ENCODE results near the gene CTNND2.

Gene CTNND2

DNA sequence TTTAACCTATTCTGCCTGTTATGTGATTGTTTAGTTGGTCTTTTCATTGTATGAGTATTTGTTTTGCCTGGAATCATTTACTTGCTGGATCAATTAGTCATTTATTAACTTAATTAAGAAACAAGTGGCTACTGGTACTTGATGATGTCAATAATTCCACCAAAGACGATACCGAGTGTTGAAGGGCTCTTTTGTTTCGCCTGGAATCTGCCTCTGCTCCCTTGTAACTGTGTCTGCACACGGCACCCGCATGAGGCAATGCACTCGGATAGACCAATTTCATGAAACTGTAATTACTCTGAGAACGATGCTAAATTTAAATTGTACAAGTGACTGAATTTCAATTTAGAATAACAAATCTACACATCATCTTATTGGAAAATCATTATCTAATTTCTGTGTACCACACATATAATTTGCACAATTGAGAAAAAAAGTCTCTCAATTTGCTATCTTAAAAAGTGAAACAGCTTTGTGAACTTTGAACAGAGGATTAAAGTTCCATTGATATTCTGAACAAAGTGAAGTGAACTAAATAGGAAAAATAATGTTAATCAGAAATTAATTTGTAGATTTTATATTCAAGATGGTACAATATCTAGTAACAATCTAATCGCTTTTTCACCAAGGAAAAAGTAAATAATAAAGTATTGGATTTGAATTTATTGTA, 143.2 kb downstream of the CTNND2 start:
- no peak for DNase-seq

DNA sequence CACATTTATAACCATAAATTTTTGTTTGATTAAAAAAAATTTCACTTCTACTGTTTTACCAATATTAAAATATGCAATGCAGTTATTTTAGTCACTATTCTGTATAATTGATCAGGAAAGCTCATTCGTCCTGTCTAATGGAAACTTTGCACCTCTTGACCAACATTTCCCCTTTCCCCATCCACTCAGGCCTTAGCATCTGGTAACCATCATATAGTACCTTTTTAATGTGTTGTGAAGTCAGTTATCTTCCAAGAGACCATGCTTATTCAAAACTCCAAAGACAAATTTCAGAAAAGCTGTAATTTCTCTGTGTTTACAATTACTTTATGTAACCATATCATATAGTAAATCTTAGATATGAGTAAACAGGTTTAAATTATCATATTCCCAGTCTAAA, 145.9 kb downstream of the CTNND2 start:
- DNase-seq, result no peak

DNA sequence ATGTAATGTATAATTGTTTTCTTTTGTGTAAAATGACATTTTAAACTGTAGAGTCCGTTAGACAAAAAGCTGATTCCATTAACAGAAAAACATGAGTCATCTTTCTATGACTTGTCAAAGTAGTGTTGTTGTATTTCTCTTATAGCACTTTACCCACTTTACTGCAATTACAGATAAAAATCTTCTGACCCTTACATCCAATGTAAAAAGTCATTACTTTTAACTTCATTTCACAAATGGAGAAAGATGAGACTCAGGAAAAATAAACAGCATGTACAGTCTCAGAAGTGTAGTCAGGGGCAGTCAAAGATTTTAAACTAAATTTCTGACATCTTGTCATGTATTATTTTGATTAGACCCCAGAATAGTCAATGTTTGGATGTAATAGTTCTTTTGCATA, 146.6 kb downstream of the CTNND2 start:
- DNase-seq, result no peak

DNA sequence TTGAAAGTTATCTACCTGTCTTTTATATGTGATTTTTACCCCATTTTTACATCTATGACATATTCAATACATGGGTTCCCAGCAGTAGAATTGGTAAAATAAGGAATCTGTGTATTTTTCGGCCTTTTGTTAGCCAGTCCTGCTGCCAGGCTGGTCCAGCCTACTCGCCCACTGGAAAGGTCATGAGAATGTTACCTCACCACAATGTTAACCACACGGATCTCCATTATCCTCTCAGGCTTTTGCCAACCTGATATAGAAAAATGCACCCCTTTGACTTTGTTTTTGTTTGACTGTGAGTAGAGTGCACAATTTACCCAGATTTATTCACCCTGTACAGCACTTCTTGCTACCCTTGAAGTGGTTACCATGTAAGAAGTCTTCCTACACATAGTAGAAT, 167.2 kb downstream of the CTNND2 start:
- no peak for DNase-seq

DNA sequence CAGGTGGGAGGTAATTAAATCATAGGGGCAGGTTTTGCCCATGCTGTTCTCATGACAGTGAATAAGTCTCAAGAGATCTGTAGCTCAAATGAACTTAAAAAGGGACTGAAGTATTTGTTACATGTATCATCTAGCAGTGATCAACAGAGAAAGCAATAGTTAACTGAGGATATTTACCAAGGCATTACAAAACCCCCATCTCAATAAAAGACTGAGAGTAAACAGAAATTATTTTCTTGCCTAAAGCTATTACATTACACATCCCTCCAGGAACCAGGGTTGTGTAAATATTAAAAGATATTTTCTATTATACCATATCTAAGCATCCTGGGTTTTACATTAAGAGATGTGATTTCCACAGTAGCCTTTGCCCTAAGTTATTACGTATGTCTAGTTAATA, 169.9 kb downstream of the CTNND2 start:
- DNase-seq, result no peak

DNA sequence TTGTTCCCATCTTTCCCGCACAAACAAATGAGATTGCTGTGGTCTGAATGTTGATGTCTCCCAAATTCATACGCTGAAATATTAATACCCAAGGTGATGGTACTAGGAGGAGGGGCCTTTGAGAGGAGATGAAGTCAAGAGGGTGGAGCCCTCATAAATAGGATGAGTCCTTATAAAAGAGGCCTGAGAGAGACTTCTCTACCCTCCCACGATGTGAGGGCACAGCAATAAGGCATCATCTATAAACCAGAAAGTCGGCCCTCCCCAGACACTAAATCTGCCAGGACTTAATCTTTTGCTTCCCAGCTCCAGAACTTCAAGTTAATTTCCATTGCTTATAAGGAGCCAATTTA, 170.4 kb downstream of the CTNND2 start:
- DNase-seq, result no peak

DNA sequence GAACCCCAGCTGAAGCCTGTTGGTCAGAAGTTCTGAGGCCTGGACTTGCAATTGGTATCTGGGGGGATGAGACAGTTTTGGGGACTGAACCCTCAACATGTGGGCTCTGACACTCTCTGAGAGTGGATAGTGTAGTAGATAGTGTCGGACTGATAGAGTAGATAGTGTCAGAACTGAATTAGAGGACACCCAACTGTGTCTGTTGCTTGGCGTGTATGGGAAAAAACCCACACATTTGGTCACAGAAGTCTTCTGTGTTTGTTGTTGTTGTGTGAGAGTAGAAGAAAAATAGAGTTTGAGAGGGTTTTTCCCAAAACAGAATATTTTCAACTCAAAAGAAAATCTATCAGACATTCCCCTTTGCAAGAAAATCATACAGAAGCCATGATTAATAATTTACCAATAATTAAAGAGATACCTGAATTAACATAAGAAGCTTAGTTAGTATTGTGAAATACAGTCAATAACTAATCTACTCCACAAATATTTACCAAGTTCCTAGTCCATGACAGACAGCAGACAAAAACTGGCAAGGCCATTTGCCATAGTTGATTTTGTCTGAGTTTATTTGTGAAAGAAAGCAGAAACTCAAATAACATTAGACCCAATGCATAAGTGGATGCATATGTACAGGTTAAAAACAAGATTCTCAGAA, 170.9 kb downstream of the CTNND2 start:
- DNase-seq, result no peak

DNA sequence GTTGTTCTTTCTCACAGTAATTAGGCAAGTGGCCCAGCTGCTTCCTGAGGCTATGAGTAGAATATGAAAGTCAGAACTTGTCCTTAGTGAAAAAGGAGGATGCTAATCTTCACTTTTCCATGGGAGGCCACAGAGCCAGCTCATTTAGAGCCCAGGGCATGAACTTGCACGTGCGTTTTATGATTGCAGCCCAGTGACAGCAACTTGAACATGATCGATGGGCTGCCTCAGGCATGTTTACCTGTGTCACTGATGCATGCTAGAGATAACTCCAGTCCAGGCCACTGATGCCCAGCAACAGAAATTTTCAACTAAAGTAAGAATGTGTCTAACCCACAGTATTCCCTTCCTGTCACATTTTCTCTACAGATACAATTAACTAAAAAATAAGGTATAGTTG, 179.3 kb downstream of the CTNND2 start:
- DNase-seq, result no peak

DNA sequence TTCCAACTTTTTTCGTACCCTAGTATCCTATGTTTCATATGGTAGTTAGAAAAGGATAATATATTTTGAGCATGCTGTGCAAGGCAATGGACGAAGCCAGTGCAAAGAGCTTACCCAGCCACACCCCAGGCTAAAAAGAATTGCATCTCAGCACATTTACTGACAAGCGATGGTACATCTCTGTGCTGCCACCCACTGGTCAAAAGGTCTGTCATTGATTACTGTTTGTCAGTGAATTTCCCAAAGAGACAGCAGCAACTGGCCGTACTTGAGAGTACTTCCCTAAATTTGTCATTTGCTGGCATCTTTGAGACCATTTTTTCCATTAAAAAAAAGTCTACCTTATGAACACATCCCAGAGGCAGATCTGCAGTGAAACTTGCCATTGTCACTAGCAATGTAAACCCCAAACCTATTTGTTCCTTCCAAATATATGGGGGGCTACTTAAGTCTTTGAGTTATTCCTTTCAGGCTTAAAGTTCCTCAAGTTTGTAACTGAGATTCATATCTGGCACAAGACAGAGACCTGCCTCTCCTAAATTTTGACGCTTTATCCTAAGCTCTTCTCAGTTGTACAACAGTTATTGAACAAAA, 184.3 kb downstream of the CTNND2 start:
- peak; percentile 50 for DNase-seq

DNA sequence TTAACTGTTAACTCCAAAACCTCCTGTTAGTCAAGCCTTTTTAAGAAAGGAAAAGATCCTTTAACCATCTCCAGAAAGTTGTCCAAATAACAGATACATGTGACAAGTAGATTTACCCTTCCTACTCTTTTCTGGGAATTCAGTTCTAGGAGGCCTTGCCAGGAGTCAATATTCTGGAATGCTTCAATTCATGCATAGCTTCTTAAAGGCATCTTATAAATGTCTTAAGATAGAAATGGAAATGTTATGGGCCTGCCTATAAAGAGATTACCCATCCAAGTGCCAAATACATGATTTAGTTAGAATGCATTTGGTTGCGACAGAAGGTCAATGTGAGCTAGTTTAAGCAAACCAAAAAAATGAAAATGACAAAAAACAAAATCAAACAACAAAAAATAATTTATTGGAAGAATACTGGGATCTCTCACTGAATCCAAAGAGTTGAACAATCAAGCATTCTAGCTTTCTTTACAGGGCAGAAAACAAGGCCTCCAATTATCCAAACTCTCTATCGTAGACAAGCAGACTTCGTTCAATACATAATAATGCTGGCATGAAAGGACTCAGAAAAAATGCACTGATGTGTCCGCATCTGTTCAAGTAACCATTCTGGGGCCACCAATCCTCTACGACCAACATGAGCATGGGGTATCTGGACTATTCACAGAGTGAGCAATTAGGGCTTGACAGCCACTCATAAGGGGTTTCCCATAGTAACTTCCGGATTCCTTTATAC, 188.6 kb downstream of the CTNND2 start:
- DNase-seq, result no peak

DNA sequence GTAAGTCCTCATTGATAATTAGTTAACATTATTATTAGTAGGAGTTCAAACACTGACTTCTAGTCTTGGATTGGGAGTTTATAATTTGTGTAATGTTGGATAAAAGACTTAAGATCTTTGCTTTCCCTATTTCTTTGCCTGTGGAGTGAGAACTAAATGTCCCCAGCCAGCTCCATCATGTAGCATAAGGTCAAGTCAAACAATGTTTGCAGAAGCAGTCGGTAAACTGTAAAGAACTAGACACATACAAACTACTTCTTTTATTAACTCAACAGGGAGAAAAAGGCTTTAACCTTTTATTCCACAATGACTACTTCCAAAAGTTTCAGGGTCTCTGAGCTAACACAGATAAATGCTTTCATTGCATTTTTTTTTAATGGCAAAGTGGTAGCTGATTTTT, 192.3 kb downstream of the CTNND2 start:
- no peak for DNase-seq

DNA sequence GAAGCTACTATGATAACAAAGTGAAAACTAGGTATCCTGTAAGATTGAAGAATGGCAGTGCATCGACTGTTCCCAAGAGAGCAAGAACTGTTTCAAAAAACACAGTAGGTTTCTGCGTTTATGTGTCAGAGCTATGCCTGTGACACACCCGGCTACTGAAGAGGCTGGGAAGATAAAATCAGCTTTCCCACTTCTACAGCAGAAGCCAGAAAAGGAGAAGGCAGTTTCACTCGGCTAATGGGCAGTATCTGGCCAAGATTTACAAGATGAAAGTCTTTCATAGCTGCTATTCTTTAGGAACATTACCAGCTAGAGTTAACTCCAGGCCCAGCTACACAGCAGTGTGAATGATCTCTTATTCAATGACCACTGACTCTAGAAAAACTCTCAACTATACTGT, 195.2 kb downstream of the CTNND2 start:
- DNase-seq, result no peak

DNA sequence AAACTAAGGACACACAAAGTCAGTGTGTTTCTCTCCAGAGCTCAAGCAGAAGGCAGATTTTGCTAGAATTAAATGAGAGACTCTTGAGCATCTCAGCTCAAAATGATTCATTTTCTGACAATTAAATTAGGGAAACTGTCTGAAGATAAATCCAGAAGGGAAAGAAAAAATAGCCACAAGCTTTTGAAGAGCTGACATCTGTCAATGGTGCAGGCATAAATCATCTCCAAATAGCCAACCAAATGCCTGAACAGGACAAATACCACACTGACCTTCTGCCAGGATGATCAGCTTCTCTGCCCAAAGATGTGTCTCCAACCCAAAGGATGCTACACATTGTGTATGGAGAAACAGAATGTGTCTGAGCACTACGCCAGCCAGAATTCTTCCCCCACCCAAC, 199.3 kb downstream of the CTNND2 start:
- no peak for DNase-seq

DNA sequence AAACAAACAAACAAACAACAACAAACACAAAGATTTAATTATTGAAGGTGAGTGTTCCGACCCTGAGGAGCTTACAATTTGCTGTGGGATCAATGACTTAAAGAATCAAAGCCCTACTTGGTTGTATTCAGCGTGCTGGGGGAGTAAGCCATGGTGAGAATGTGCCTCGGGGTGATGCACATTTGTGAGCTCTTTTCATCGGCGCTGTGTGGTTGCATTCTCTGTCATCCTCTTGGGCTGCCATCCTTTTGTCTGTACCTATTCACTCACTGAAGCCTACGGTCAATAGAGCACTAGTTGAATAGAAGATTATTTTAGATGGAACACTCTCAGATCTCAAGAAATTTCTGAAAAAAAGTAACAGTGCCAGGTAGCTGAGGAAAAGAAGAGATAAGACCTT, 203.9 kb downstream of the CTNND2 start:
- DNase-seq, result no peak

DNA sequence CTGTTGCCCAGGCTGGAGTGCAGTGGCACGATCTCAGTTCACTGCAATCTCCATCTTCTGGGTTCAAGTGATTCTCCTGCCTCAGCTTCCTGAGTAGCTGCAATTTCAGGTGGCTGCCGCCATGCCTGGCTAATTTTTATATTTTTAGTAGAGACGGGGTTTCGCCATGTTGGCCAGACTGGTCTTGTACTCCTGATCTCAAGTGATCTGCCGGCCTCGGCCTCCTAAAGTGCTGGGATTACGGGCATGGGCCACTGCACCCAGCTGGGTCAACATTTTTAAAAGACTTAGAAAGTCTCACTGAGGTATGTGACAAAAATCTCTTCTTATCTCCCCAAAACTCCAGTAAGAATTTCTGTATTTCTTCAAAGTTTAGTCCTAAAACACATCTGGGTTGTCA, 211.6 kb downstream of the CTNND2 start:
- no peak for DNase-seq

DNA sequence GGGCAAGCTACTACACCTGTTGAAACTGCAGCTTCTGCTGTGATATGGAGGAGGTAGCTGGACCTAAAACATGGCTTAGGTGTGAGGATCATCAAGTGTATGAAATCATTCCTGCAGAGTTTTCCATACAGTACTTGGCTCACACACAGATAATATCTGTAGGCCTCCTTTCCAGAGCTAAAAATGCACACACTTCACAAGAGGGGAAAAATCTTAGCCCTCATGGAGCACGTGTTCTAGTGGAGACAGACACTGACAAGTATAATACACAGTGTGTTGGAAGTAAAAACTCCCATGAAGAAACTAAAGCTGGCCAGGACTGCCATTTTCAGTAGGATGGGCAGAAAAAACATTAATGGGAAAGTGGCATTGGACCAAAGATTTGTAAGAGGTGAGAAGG, 216.7 kb downstream of the CTNND2 start:
- DNase-seq, result no peak

DNA sequence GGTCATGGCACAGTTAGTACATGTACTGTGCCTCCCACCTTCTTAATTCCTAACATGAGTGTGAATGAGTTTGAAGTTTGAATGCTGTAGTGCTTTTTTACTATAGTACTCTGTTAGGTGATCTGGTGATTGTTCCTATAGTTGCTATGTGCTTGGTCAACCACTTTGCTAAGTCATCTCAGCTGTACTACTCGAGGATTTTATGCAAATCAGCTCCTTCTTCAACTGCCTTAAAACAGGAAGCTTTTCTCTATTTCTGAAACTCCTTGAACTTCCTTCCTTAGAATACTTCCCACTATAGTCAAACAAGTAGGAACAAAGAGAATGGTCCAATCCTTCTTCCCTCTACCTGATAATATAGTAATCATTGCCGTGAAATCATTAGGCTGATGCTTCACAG, 219.6 kb downstream of the CTNND2 start:
- DNase-seq, result no peak

DNA sequence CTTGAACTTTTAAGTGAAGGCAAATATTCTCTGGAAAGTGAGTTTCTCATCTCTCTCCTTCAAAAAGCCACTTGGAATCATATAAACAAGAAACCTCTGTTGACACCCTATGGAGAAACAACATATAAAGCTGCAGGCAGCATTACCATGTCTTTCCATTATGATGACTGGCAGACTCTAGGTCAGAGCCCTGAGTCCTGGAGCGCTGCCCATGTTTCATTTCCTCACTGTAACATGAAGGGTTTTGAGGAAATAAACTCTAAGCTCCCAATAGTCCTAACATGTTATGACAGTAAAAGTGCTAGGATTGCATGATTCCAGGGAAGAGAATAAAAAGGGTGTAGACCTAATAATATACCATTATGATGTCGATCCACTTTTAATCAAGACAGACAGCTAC, 220.6 kb downstream of the CTNND2 start:
- no peak for DNase-seq

DNA sequence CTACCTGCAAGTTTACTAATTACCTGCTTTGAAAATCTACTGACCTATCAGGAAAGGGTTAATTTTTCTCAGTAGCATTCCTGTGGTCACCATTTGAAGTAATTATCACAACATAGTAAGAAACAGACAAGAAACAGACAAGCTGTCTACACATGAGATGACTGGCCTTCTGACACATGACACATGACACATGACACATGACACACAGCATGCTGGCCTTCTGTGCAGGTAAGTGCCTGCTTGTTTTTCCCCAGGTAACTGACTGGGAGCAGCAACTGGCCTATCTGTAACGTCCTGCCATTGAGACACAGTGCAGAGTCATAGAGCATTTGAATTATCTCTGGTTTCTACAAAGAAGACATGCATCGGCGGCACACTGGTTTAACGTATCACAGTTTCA, 222.4 kb downstream of the CTNND2 start:
- no peak for DNase-seq

DNA sequence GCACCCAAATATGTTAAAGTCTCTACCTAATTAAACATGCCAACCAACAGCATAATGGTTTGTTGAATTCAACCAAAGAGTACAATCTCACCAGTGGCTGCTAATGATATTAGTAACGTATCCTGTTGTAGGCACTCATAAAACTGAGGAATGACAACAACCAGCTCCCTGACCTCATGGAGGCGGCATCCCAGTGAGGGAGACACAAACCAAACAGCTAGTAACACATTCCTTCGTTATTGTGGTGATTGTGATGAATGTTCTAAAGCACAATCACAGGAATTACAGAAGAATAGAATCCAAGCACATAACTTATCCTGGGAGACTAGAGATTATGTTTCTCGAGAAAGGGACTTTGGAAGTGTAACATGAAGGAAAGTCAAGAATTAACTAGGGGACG, 224.6 kb downstream of the CTNND2 start:
- no peak for DNase-seq

DNA sequence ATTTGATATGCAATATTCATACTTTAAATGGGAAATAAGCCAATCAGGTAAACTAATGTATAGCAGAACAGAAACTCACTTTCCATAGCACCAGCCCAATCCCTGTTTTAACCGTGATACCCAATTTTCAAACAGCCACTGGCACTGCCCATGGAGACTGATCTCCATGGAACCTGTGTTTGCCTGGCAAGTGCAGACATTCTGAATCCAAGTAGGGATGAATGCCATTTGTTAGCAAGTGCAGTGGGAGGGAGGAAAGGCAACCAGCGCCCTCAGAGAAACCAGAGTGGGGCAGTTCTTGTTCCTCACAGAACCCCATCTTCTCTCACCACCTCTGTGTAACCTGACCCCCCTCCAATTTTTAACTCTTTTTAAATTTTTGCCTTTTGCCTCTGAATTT, 229.1 kb downstream of the CTNND2 start:
- no peak for DNase-seq

DNA sequence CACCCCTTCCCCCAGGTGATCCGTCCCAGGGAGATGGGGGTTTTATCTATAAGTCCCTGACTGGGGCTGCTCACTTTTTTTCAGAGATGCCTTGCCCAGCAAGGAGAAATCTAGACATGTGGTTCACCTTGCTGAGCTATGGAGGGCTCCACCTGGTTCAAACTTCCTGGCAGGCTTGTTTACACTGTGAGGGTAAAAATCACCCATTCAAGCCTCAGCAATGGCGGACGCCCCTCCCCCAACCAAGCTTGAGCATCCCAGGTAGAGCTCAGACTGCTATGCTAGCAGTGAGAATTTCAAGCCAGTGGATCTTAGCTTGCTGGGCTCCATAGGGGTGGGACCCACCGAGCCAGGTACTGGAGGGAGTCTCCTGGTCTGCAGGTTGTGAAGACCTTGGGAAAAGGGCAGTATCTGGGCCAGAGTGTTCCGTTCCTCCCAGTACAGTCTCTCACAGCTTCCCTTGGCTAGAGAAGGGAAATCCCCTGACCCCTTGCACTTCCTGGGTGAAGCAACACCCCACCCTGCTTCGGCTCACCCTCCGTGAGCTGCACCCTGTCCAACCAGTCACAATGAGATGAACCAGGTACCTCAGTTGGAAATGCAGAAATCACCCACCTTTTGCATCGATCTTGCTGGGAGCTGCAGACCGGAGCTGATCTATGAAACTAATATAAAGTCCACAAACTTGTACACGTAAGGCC, 231.7 kb downstream of the CTNND2 start:
- DNase-seq, result no peak

DNA sequence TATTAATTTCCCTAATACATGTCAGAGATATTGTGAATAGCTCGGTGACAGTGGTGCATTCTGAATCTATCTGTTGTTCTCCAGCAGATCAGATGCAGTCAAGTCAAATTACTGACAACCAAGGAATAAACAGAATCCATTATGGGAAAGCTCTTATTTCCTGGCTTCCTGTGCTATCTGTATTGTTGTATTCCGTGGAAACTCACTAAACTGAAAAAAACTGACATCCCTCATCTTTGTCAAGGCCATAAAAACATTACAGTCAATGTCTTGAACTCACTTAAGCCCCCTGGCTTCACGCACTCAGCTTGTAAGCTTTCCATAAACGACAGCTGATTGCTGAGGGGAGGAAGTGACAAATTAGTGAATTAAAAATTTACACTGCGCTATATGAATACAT, 245.9 kb downstream of the CTNND2 start:
- no peak for DNase-seq

DNA sequence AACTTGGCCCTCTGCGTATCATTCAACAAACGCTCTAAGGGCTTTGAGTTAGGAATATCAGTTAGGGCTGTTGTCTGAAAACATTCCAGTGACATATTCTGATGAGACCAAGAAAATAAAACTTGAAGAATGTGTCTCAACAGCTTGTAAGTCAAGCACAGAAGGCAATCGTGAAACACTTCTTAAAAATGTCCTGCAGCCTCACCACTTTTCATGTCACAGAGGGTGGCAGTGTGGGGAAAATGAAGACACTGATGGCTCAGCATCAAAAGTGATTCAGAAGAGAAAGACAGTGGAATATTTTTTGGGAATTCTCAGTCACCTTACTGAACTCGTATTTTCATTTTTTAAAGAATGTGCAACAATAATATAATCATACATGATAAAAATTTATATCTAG, 247.3 kb downstream of the CTNND2 start:
- no peak for DNase-seq
